GM21423 (cell line): ENCODE measurements around the gene HDAC4.

ENCODE experiments used
- ATAC-seq: cut with Tn5 transposase; IDR thresholded peaks from one replicate; pipeline ENCODE4 v1.9.1; 2021; ENCODE audit warnings: mild to moderate bottlenecking, moderate library complexity; ENCODE audit not compliant: unreplicated experiment

HDAC4 gene

DNA sequence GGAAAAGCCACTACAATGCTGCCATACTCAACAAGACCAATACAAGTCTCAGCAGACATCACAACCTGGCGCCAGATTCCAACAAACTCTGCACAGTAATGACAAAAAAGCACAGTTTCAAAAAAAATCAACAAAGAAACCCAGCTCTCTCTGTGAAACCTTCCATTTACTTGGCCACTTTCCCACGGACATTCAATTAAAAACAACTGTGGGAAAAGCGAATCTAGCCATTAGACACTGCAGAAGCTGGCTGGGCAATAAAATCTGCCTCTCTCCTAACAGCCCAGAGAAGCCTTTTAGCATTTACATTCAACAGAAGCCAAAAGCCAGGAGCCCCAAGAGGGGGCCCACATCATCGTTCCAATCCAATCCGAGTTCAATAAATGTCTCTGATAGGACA is 128.9 kb downstream of the HDAC4 start:
- ATAC-seq: no peak

DNA sequence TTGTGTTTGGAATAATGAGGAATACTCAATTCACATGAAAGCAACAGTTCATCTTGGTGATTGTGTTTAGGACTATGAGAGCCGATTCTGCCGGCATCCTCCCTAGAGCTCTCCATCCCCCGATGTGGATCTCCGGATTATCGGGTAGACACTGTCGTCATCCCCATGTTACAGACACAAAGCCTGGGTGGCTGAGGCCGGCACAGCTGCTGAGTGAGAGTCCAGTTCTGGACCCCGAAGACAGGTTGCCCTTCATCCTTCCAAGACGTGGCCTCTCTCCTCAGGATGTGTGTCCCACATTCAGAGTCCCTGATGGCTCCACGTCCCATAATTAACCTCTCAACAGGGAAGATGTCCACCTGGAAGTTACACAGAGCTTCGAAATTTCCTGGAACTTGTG is 129.3 kb downstream of the HDAC4 start:
- ATAC-seq: no peak

DNA sequence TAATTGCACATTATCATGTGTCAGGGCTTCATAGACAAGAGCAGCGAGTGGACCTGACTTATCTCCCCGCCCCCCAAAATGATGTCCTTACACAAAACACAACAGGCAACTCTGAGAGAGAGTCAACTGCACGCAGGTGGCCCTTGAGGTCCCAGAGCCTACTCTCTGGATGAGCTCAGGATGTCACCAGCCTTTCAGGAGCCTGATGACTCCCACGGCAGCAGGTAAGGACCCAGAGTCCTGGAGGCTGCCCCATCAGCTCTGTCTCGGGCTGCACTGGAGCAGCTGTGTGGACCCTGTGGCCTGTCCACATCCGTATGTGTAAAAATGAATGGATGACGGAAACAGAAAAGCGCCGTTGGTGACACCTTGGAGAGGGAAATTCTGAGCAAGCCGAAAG is 130.9 kb downstream of the HDAC4 start:
- ATAC-seq: no peak

DNA sequence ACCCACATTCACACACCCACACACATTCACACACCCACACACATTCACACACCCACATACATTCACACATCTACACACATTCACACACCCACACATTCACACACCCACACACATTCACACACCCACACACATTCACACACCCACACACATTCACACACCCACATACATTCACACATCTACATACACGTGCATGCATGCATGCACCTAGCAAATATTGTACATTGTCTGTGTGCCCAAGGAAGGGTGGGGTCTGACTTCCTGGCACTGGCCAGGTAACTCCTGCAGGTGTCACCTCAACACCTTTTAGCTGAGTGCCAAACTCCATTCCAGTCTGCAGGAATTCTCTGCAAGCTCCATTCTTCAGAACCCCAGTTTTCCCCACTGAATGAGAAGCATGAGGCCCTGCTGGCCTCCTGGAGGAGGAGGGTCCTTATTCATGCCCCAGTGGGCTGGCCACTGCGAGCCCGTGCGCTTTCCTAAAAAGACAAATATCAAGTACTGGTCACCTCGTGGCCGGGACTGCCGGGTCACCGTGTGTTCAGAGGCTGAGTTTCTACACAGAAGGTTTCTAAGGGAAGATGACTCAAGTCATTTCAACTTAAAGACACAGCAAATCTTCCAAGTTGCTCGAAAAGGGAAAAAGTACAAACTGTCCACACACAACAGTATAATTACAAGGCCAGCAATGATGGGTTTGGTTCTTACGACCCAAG is 131.5 kb downstream of the HDAC4 start:
- ATAC-seq: no peak

DNA sequence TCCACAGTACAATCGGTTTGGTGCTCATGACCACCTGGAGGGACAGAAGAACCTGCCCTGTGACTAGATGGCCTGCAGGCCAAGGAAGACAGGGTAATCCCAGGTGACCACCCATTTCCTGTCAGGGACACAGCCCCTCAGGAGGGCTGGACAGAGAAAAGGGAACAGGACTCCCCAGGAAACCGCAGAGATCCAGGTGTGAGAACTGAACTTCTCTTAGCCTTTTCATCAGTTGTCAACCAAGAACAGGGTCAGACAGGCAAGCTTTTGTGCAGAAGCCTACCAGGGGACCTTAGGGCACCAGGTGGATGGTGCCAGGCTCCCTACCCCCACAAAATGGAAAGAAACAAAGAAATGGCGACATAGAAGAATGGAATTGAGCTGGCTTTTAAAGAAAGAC is 132.3 kb downstream of the HDAC4 start:
- ATAC-seq: no peak

DNA sequence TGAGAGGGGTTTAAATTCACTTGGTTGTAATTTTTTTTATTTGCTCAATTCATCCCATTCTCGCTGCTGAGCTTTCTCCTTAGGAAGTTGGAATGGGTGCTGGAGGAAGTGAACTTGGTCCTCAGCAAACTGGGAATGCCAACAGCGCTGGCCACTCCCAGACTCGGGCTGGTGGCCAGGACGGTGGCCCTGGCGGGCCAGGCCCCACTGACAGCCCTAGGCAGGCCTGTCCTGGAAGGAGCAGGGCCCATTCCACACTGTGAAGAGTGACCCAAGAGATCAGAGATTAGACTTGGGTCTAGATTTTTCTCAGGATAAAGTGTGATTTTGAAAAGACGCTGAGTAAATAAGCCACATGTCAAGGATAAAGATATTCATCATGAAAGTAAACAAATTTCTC is 132.7 kb downstream of the HDAC4 start:
- no peak for ATAC-seq

DNA sequence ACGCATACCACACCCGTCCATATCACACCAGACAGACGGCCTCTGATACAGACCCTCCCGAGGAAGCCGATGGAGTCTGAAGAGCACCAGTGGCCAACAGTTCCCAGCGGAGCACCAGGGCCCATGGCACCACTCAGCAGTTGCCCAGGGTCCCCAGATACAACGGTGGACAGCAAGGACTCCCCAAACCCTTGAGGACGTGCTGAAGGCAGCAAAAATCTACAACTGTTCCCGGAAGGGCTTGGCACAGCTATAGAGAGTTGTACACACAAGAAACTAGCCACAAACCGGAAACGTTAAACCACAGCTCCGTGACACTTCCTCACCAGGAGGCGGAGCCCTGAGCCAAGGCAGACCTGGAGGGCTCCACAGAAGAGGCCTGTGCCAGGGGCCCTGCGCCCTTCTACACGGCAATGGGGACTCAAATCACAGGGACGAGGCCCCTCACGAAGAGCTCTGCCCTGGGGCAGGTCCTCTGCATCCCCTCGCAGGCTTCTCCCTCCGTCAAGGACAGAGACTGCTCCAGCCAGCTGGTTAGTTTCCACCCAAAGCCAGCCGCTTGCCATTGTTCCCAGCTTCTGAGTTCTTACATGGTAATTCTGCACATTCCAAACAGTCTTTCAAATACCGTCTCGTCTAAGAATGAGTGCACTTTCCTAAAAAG is 133.4 kb downstream of the HDAC4 start:
- peak; percentile 87 for ATAC-seq

DNA sequence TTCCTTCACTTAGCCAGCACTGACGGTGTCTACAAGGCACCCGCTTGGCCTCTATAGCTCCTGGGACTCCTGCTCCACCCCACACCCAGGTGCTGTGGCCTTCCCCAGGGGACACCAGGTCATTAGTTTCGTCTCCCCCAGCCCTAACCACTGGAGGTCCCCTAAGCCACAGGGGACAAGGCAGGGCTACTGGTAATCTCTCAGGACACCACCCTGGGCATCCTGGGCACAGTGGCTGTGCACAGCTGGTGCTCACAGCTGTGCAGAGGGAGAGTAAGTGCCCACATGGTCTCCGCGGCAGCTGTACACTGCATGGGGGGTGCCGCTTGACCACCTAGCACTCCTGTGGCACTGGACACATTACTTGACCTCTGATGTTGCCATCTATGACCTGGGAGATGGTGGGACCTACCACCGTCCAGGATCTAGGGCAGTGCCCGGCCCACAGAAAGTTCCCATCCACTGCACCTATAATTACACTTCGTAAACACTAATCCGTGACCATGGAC is 134.0 kb downstream of the HDAC4 start:
- ATAC-seq: peak; percentile 28

DNA sequence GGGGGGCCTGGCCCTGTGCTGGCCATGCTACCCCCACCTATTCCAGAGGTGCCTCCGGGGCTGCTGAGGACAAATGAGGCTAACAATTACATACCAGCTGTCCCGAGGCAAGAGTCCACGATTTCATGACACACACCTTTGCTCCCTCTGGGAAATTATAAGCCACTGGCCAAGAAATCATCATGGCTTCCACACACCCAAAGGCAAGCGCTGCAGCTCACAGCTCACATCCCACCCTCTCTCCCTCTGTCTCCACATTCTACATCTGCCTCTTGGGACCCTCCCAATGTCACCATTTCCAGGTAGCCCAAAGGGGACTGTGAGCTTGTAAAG is 134.4 kb downstream of the HDAC4 start:
- no peak for ATAC-seq

DNA sequence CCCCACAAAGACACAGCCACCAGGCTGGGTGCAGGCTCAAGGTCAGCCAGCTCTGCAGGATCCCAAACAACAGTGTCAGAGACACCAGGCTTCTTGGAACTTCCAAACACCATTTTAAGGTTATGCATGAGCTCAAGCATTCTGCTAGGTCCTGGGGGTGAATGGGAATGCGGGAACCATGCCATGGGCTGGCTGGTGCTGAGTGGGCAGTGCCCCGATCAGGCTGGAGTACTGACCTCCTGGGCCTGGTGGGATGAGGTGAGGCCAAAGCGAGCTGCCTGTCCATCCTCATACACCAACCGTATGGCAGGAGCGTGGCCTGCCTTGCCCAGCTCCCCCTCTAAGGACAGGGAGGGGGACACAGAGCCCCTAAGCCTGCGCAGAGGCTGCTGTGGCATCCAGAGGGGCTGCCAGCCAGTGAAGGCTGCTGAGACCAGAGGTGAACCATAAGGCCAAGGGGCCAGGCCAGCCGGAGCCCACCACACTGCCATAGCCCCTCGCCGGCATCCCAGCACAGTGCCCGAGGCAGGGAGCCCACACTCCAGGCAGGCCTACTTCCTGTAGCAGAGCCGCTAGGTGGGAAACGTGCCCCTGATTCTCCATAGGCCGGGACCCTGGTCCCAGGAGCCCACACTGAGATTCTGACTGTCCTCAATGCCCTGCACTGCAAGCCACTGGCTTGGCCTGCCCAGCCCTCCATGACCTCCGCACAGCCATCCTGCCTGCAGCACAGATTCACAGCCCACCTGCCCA is 135.0 kb downstream of the HDAC4 start:
- ATAC-seq: no peak

DNA sequence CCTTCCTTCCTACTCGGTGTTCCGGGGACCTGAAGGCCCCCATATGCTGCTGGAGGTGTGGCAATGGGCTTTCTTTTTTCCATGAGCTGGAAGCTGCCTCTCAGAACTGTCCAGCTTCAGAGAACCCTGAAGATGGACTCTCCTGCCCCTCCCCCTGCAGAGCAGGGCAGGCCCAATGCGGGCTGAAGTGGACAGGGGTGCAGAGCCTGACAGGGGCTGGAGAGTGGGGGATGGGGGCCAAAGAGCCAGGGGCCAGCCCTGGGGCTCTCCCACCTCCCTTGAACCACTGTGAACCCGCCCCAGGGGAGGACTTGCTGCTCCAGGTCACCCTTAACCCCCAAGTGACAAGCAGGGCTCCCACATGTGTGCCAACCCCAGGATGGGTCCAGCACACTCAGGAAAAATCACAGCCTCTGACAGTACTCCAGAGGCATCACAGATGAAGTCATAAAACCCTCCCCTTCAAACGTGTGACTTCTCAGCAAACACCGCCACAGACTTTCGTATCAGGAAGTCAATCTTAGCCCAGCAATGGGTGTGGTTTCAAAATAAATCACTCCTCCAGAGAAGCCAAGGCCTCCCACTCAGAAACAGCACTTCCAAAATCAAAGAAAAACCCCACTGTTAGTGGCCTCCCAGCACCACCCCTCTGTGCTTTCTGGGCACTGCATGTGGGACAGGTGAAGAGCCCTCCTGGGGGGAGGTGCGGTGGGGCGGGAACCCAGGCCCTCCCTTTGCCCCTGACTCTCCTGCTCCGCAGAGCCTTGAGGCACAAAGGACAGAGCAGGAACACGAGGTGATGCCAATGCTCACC is 135.8 kb downstream of the HDAC4 start:
- ATAC-seq: no peak

DNA sequence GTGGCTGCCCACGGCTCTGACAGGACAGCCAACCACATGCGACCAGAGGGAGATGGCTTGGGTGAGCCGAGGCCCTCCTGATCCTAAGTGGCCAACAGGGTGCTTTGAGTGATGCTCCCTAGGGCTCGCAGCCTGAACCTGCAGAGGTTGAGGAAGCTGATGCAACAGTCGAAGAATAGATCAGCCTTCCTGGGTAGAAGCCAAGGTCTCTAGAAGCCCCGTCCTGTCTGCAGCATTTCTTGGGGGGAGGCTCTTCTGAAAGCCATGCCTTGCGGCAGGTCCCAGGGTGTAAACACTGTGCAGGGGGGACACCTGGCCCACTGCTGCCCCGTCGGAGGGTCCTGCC is 136.4 kb downstream of the HDAC4 start:
- ATAC-seq: no peak

DNA sequence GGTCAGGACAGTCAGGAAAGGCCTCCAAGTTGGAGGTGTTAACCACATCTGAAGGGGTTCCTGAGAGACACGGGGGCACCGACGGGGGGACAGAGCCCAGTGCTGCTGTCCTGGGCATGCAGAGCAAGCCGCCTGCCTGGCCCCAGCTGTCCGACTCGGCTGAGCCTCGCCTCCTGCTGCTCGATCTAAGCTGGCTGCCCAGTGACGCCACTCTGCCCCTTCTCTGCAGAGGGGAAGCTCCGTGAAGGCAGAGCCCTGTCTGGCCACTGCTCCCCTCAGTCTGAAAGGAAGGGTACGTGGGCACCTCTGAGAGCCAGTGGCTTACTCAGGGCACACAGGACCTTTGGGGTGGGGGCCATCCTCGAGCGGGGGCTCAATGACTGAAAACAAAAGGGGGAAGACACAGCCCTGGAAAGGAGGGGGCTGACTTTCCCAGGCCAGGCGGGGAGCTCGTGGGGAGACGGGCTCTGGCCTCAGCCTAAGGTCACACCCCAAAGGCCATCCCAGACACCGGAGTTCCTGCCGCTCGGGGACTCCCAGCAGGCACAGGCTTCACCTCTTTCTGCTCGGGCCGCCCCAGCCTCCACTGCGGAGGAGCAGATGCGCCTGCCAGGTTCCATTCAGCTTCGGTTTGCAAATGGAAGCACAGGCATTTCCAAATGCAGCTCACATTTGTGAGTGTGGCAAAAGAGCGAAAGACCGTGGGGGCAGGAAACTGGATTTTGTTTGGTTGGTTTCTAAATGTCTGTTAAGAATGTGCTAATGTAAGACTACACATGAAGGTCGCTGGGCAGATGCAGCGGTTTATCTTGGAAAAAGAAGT is 136.9 kb downstream of the HDAC4 start:
- no peak for ATAC-seq

DNA sequence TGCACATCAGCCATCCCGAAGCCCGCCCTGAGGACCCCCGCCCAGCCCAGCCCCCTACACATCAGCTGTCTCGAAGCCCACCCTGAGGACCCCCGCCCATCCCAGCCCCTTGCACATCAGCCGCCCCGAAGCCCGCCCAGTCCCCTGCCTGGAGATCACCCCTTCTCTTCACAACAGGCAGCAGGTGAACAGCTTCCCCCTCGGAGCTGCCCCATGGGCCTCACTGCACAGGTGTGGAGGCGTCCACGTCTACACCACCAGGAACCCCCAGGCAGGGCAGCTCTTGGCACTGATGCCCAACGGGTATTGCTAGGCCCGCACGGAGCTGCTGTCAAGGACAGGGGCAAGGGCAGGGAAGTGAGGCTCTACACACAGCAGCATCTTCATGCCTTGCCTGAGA is 137.6 kb downstream of the HDAC4 start:
- no peak for ATAC-seq

DNA sequence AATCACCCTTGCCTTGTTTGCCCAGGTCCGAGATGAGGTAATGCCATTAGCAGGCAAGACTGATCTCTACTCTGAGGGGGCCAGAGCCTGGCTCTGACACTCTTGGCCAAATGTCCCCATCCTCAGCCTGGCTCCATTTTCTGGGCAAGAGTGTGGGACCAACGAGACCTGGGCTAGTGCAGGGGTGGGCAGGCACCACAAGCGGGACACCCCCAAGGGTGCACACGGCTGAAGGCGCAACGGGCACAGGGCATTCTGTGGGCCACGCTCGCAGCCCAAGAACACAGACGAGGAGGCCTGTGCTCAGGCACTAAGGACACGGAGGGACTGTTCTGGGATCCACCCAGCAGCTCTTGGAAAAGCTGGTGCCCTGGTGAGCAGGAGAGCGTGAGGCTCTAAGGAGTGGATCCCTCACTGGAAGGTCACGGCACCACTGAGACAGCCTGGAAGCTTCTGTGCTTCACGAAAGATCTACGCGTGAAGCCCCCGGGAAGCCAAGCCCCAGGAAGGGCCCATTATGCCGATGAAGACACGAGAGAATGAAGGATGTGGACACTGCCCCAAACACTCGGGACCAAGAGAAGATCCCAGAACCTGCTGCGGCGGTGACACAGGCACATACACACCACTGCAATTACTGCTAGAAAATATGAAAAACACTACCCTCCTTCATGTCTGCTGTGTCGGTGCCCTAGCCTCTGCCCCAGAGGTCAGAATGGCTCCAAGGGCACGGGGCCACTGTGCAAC is 138.2 kb downstream of the HDAC4 start:
- ATAC-seq: no peak

DNA sequence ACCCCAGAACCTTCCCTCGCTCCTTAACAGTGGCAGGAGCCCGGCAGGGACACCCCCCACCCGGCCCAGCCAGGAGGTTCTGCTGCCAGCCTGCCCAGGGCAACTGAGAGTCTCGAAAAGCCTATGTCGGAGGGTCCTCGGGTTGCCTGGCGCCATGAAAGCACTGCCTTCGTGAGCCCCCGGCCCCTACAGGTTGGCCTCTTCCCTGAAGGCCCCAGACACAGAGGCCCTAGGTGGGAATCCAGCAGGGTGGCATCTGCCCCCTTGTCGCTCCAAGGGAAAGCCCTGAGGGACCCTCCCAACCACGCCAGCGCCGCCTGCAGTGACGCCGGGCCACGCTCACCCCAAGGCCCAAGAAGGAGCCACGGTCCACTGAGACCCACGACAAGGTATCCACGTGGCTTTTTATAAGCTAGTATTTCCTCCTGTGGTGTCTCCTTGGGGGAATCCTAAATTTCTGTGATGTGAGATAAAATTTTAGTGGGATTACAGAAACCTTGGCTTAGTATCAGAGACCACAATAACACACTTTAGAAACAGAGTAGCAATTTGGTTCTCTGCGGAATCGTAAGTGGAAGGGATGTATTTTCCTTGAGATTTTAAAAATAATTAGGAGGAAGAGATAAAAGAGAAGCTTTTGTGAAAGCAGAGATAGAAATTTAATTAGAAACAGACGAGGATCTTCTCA is 138.9 kb downstream of the HDAC4 start:
- ATAC-seq: no peak

DNA sequence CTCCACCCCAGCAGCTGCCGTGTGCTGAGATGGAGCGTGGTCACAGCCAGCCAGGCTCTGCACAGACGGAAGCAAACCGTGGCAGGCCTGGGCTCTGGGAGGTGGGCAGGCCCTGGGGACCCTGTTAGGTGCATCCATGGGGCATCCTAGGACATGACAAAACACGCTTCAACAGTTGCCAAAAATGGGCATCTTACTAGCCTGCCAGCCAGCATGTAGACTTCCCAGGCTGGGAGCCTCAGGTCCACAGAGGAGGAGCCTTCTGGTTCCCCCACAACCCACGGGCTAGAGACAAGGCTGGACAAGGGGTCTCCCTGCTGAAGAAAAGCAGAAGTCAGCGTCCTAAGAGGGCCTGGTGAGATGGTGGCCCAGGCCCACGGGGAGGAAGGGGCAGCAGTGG is 139.5 kb downstream of the HDAC4 start:
- no peak for ATAC-seq

DNA sequence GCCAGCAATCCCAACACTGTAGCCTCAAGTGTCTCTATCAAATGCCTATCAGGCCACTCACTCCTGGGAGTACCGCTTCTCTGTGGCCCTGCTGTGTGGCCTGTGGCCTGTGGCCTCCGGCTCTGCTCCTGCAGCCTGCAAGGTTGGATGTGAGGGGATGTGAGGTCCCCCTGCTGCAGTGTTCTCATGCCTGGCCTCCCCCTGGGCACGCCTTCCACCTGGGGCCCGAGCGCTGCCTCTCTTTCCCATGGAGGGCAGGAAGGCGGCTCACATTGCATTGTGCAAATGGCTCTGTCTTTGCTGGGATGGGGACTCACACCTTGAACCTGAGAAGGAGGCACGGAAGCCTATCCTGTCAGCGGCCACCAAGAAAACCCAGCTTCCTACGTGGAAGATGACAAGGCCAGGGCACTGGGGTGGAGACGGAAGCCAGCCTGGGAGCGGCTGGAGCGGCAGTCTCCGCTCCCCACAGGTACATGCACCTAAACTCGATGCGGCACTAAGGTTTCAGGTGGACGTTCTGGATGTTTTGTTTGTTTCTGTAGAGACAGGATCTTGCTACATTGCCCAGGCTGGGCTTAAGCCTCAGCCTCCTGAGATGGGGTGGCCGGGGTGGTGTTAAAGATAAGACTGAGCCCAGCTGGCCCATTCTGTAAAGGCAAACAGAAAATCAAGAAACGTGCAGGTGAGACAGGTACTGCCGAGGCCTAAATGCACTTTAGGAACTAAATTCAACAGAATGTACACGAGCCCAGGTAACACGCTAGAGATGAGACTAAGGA is 140.1 kb downstream of the HDAC4 start:
- no peak for ATAC-seq
